Erythroblast (primary cell): ENCODE data around the gene MT1M.

Experiments used
- GATA1 ChIP-seq: IDR thresholded peaks from 2 replicates; pipeline ENCODE4 v1.6.1; 2011; ENCODE audit warnings: low read depth, mild to moderate bottlenecking, control low read depth, low read length, moderate library complexity
- POLR2A ChIP-seq: IDR thresholded peaks from 2 replicates; pipeline ENCODE4 v1.6.1; 2011; ENCODE audit warnings: mild to moderate bottlenecking, low read length

DNA sequence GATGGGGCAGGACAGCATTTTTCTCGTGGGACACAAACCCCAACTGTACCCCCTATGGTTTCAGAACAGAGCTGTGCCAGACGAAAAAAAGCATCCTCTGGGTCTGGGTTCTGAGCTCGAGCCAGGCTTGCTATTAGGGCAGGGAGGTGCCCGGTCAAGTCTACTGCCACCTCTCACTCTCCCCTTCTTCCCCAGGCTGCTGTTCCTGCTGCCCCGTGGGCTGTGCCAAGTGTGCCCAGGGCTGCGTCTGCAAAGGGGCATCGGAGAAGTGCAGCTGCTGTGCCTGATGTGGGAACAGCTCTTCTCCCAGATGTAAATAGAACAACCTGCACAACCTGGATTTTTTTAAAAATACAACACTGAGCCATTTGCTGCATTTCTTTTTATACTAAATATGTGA, 5.8 kb upstream of the MT1M start:
- TF ChIP-seq POLR2A, result no peak
- no peak for TF ChIP-seq GATA1
